Daoy (cell line): ENCODE measurements around the gene FOXN4. TPM values are rescaled to one million over a fixed set of nuclear protein-coding genes. Genes with fewer than 3 reads are reported as not detected.

Experiments
- DNase-seq: peaks from one replicate; pipeline ENCODE4 v3.0.0-alpha.2; 2015; ENCODE audit warnings: low read depth
- total RNA-seq: library from RNA; depleted of rRNA; stranded (reverse); fragments of >200 nt; shearing (Covaris generic); gene quantifications from 2 replicates; pipeline ENCODE4 v1.2.3, GENCODE V29; 2014

The FOXN4 gene
- total RNA-seq, 1 experiment from 2014 or later, result 0.06 TPM

- no peak for DNase-seq
Measured at GRCh38 chr12:109259545-109259895, 49.6 kb downstream of the FOXN4 start.

GRCh38 chr12:109258607-109259544, 50.2 kb downstream of the FOXN4 start:
- no peak for DNase-seq

GRCh38 chr12:109258201-109258600, 50.9 kb downstream of the FOXN4 start:
- DNase-seq, result no peak

- DNase-seq, result no peak
Measured at GRCh38 chr12:109256011-109256410, 53.1 kb downstream of the FOXN4 start.

- DNase-seq, result peak; percentile 51
Measured at GRCh38 chr12:109255377-109255776, 53.7 kb downstream of the FOXN4 start.

GRCh38 chr12:109253913-109254544, 55.1 kb downstream of the FOXN4 start:
- DNase-seq, result no peak

- DNase-seq, result no peak
Measured at GRCh38 chr12:109252799-109253198, 56.3 kb downstream of the FOXN4 start.

GRCh38 chr12:109250523-109250922, 58.6 kb downstream of the FOXN4 start:
- no peak for DNase-seq

GRCh38 chr12:109247831-109248654, 61.0 kb downstream of the FOXN4 start:
- no peak for DNase-seq

- DNase-seq, result no peak
Measured at GRCh38 chr12:109246221-109246620, 62.9 kb downstream of the FOXN4 start.

- DNase-seq, result no peak
Measured at GRCh38 chr12:109244073-109244472, 65.0 kb downstream of the FOXN4 start.

GRCh38 chr12:109241936-109242335, 67.1 kb downstream of the FOXN4 start:
- DNase-seq, result no peak

GRCh38 chr12:109240365-109240764, 68.7 kb downstream of the FOXN4 start:
- DNase-seq, result no peak

GRCh38 chr12:109239691-109240090, 69.4 kb downstream of the FOXN4 start:
- no peak for DNase-seq

GRCh38 chr12:109239179-109239578, 69.9 kb downstream of the FOXN4 start:
- DNase-seq, result peak; percentile 83

GRCh38 chr12:109236257-109236656, 72.8 kb downstream of the FOXN4 start:
- no peak for DNase-seq

- DNase-seq, result no peak
Measured at GRCh38 chr12:109234012-109234411, 75.1 kb downstream of the FOXN4 start.

- DNase-seq, result no peak
Measured at GRCh38 chr12:109232731-109233130, 76.4 kb downstream of the FOXN4 start.

GRCh38 chr12:109230193-109230592, 78.9 kb downstream of the FOXN4 start:
- DNase-seq, result no peak

GRCh38 chr12:109228664-109229063, 80.4 kb downstream of the FOXN4 start:
- peak; percentile 24 for DNase-seq
